LNCAP (cell line): ENCODE results near the gene HOXC4.

Experiments
- TF ChIP-seq, protein P1 (sequence below): fragments of 450-650 bp; IDR thresholded peaks from 2 replicates; pipeline ENCODE4 v1.5.1; 2017; ENCODE audit warnings: mild to moderate bottlenecking

Gene HOXC4

GRCh38 chr12:54028314-54029201, 25.1 kb upstream of the HOXC4 start, which contains the start of gene HOXC6:
TSS of gene HOXC6 (plus strand) at chr12:54028440. CDS start at chr12:54028522, 82 bp downstream.
- TF ChIP-seq, protein P1, sequence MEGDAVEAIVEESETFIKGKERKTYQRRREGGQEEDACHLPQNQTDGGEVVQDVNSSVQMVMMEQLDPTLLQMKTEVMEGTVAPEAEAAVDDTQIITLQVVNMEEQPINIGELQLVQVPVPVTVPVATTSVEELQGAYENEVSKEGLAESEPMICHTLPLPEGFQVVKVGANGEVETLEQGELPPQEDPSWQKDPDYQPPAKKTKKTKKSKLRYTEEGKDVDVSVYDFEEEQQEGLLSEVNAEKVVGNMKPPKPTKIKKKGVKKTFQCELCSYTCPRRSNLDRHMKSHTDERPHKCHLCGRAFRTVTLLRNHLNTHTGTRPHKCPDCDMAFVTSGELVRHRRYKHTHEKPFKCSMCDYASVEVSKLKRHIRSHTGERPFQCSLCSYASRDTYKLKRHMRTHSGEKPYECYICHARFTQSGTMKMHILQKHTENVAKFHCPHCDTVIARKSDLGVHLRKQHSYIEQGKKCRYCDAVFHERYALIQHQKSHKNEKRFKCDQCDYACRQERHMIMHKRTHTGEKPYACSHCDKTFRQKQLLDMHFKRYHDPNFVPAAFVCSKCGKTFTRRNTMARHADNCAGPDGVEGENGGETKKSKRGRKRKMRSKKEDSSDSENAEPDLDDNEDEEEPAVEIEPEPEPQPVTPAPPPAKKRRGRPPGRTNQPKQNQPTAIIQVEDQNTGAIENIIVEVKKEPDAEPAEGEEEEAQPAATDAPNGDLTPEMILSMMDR = no peak

DNA sequence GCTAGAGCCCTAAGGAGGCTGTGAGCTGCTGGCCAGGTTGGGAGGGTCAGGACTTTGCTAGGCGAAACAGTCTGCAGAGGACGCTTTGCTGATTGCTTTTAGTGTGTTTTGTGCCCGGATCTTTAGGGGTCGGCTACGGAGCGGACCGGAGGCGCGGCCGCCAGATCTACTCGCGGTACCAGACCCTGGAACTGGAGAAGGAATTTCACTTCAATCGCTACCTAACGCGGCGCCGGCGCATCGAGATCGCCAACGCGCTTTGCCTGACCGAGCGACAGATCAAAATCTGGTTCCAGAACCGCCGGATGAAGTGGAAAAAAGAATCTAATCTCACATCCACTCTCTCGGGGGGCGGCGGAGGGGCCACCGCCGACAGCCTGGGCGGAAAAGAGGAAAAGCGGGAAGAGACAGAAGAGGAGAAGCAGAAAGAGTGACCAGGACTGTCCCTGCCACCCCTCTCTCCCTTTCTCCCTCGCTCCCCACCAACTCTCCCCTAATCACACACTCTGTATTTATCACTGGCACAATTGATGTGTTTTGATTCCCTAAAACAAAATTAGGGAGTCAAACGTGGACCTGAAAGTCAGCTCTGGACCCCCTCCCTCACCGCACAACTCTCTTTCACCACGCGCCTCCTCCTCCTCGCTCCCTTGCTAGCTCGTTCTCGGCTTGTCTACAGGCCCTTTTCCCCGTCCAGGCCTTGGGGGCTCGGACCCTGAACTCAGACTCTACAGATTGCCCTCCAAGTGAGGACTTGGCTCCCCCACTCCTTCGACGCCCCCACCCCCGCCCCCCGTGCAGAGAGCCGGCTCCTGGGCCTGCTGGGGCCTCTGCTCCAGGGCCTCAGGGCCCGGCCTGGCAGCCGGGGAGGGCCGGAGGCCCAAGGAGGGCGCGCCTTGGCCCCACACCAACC, 23.9 kb upstream of the HOXC4 start:
- TF ChIP-seq, protein P1 = no peak

DNA sequence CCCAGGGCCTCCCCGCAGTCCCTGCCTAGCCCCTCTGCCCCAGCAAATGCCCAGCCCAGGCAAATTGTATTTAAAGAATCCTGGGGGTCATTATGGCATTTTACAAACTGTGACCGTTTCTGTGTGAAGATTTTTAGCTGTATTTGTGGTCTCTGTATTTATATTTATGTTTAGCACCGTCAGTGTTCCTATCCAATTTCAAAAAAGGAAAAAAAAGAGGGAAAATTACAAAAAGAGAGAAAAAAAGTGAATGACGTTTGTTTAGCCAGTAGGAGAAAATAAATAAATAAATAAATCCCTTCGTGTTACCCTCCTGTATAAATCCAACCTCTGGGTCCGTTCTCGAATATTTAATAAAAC, 23.2 kb upstream of the HOXC4 start:
- TF ChIP-seq, protein P1 = no peak

- TF ChIP-seq, protein P1 = no peak
Observed at GRCh38 chr12:54030889-54031471, 22.7 kb upstream of the HOXC4 start.

GRCh38 chr12:54031480-54031879, 22.2 kb upstream of the HOXC4 start:
- TF ChIP-seq, protein P1 = no peak

- TF ChIP-seq, protein P1 = no peak
Observed at GRCh38 chr12:54032086-54032619, 21.5 kb upstream of the HOXC4 start.

DNA sequence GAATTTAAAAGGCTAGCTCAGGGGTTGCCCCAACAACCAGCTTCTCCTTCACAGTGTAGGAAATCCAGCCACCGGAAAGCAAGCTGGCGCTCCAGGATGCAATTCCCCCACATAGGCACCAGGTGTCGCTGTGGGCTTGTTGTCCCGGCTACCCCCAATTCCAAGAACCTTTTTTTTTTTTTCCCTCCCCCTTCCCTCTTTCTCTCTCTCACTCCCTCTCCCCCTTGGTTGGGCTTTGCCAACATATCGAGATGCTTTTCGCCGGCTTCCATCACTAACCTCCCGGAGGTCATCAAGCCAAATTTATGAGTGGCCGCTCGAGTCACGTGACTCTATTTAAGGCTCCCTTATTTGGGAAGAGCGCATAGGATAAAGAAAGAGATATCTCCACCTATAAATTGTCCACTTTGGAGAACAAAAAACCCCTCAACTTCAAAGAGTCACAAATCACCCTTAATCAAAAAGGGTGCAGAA, 21.0 kb upstream of the HOXC4 start, which contains the start of gene HOXC5:
Gene HOXC5, plus strand, starts transcription at position 424 of the 474 bp plus-strand sequence. CDS start 73 bp downstream, outside the sequence.
- TF ChIP-seq, protein P1 = peak; percentile 96
